IPS-NIHi7 (cell line): ENCODE measurements around the gene TNFRSF13B.
"Not testable (repeated sequence)": the region's sequence is repeated elsewhere in the genome, so short reads cannot be mapped to it uniquely, and the experiment has no call there.

Experiments used
- DNase-seq: peaks from one replicate; pipeline ENCODE4 v3.0.0; 2012; ENCODE audit warnings: mixed read lengths; ENCODE audit errors: extremely low spot score

TNFRSF13B gene

DNA sequence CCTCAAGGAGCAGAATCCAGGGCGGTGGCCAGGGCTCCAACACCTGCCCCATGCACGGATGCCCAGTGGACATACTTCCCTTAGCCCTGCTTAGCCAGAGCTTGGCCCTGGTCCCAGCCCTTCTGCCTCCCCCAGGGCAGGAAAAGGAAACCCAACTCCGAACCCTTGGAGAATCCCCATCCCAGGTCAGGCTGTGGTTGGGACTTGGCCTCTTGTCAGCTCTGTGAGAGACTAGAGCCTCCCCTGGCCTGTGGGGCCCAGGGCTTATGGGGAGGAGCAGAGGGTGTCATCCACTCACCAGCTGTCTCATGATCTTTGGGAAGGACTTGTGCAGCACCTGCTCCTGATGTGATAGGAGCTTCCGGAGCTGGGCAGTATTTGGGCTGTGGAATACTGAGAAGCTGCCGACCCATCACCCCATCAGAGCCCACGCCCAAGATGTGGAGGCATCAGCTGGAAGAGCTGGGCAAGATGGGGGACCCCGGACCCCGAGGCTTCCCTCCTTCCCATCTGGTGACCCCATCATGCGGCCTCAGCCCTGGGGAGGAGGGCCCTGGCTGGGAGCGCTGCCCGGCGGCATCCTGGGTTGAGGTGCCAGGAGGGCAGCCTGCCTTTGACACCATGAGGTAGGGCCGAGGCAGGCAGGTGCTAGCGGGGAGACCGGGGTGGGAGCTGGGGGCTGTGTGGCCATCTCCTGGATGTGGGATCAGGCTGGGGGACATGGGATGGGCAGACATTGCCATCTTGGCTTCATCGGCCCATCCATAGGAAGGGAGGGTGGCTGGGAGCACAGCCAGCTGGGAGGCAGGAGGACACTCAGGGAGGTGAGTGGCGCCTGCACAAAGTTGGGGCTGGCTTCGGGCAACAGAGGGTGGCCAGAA, 45.1 kb downstream of the TNFRSF13B start:
- no peak for DNase-seq

DNA sequence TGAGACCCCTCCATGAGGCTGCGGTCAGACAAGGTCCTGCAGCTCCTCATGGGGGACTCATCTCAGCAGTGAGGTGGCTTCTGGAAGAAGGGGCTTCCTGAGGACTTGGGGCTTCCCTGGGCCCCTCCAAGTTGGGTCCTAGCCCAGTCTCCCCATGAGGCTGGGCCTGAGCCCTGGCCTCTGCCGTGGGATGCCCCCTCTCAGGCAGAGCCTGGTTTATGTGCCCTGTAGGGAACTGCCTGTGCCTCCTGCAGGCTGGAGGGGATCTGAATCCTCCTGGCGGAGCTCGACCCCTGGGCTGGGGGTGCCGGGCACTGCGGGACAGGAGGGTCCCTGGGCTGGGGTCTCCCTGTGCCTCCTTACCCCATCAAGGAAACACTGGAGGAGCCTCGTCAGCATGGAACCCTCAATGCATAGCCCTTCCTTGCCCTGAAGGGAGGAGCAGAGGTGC, 45.8 kb downstream of the TNFRSF13B start:
- DNase-seq = no peak

DNA sequence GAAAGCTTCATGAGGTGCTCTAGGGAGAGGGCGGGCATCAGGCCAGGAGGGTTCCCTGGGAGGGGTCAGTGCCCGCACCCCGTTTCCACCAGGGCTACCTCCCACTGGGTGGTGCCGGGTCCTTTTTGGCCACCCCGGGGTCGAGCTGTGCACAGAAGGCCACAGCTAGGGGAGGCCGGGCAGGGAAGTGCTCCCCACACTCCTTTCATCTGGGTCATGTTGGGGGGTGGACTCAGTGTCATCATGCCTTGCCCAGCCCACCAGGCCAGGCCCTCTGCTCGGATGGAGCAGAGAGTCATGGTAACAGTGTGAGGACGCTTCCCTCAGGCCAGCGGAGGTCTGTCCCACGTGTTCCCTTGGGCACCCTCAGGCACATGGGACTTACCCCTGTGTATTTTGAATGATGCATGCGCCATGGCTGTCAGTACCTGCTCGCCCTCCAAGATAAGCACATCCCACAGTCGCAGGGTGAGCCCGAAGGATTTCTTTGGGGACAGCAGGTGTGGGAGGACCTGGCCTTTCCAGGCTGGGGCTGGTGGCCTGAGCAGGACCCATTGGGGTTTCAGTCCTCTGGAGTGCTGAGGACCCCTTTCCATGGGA, 46.4 kb downstream of the TNFRSF13B start:
- no peak for DNase-seq

DNA sequence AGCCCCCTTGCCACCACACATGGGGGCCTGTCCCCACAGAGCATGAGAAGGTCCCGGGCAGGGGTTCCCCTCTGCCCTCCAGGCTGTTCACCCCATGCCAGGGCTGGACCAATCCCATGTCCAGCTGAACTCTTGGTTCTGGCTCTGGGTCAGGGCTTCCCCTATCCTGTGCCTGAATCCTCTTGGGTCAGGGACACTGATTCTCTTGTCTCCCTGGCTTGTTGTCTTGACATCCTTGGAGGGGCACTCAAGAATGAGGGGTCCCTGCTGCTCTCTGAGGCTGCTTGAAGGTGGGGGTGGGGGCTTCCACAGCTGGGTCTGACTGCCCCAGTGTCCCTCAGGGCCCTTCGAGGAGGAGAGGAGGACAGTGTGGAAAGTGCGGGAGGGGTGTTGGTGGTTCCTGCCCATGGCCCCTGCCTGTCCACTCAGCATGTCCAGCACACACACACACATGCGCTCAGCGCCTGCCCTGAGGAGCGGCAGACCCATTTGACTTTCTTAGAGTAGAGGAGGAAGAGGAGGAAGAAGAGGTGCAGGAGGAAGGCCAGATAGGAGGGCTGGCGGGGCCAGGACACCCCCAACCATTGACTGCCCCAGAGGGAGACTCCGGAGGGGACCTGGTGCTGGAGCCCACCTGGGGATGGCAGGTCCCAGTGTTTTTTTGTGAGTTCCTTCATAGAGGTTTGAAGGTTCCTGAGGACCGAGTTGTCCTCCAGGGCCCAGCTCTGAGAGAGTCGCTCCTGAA, 47.0 kb downstream of the TNFRSF13B start:
- DNase-seq = no peak

DNA sequence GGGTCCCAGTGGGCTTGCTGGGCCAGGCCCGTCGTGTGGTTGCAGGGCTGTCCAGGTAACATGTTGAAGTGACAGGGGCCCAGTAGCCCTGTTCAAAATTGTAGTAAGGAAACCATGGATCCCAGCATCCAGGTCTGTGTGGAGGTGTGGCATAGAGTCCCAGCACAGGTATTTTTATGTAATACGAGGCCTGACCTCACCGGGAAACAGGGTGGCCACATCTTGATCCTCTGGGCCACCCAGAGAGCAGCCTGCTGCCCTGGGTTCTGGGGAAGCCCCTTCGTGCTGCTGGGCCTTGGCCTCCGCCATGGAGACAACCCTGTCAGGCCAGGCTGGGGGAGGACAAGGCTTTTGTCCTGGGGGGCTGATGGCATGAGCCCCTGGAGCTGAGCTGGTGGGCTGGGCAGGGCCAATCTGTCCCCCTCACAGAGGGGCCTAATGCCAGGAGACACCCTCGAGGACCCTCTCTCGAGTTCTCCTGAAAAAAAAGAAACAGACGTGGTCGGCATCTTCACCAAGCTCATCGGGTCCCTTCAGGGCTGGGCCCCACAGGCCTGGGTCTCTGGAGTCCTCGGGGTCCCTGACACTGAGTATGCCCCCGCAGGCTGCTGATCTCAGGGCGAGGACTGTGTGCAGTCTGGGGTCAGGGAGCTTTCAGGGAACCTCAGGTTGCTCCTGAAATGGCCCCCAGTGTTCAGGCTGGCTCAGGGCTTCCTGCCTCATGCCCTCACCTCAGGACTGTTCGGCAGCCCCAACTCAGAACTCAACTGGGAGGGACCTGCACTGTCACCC, 47.8 kb downstream of the TNFRSF13B start:
- DNase-seq = no peak

DNA sequence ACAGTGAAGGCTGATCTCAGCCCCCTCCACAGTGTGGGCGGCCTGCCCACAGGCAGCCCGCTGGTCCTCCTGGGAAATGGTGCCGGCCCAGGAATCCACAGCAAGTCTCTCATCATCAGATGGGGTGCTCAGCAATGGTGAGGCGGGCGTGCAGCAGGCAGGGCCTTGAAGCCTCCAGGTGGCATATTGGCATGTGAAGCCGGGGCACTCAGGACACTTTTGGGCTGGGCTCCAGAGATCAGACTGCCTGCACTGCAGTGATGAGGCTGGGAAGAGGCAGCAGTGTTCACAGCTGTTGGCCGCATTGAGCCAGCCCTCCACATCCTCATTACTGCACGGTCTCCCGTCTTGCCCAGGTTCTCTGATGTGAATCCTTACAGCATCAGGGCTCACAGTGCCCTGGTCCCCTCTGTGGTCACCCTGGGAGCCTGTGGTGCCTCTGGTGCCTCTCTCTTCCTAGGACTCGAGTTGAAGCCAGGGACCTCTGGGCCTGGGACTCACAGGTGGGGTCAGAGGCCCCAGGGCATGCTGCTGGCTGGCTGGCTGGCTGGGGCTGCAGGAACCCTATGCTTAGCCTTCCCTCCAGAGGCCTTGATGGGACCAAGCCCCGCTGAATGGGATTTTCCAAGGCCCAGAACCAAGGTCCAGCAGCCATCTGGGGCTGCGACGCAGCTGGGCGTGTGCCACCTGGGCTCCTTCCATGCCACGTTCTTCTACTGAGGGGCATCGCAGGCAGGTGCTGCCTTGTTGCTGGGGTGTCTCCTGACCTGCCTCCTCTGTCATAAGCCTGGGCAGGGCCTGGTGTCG, 48.6 kb downstream of the TNFRSF13B start:
- no peak for DNase-seq

DNA sequence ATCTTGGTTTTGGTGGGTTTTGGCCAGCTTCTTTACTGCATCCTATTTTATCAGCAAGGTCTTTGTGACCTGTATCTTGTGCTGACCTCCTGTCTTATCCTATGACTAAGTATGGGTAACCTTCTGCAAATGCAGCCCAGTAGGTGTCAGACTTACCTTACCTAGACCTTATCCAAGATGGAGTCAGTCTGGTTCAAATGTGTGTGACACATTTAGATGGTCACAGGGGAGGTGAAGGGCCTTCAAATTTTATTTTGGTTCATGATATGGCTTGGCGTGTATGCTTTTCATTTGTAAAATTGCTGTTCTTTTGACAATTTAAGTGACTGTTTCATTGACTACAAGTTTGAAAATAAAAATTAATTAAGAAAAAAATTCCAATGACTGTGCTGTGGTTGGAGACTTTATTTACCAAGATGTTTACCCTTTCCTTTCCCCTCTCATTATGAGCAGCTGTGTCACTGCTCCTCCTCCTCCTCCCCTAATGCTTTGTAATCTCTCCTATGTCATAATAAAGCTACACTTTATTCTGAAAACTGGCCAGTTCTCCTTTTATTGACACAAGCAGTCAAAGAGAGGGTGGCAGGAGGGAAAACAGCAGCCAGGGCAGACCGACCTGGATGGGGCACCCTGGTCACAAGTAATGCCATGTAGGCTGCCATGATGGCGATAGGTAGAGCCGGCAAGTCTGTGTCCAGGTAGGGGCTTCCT, 49.4 kb downstream of the TNFRSF13B start:
- DNase-seq = no peak

DNA sequence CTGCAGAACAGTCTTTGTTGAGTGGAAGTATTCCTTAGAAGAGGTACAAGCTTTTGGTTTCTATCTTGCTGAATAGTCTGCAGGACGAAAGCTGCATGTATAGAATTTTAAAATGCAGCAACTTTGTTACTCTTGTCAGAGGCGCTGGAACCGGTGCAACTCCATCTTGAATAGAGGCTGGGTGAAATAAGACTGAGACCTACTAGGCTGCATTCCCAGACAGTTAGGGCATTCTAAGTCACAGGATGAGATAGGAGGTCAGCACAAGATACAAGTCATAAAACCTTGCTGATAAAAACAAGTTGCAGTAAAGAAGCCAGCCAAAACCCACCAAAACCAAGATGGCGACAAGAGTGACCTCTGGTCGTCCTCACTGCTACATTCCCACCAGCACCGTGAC, 50.5 kb downstream of the TNFRSF13B start:
- not testable (repeated sequence) for DNase-seq

DNA sequence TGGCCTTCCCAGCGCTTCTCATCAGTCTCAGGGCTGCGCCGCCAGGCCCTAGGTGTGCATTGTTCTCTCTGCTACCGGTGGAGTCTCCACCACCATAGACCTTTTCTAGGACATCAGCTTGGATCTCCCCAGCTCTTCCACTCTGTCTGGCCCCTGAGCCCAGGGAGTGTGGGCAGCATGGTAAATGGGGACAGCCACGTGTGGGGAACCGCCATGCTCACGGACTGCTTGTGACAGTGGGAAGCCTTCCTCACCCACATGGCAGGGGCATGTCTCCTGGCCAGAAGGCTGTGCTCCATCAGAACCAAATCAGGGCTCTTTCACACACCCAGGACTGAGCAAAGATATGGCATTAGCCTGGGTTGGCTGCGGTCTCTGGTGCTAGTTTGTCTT, 51.3 kb downstream of the TNFRSF13B start:
- no peak for DNase-seq

DNA sequence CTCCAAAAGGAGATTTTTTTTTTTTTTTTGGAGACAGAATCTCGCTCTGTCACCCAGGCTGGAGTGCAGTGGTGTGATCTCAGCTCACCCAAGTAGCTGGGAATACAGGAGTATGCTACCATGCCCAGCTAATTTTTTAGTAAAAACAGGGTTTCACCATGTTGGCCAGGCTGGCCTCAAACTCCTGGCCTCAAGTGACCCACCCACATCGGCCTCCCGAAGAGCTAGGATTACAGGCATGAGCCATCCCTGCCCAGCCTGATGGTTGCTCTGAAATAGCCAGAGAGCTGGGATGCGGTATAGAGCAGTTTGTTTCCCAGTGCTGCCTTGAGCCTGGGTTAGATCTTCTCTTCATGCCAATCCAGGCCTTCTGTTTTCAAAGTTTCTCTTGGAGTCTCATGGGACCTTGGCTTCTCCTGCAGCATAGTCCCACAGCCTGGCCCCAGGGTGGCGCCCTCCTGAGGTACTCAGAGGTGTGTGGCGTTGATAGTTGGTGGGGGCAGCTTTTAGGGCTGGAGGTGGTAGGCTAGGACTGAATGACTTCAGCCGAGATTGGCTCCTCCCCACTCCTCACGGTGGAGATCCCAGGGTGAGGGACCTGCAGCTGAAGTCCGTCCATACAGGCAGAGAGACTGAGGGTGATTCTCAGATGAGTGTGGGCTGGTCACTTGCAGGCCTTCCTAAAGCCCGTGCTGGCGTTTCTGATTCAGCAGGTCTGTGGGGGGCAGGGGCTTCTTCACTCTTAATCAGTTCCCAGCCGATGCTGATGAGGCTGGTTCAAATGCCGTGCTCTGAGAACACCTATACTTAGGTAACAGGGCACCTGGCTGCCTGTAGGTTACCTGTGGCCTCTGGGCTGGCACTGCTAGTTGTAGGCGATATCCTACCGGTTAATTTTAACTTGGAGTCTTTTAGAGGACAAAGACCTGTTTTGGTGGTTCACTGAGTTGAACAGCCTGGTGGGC, 52.0 kb downstream of the TNFRSF13B start:
- peak; percentile 84 for DNase-seq

DNA sequence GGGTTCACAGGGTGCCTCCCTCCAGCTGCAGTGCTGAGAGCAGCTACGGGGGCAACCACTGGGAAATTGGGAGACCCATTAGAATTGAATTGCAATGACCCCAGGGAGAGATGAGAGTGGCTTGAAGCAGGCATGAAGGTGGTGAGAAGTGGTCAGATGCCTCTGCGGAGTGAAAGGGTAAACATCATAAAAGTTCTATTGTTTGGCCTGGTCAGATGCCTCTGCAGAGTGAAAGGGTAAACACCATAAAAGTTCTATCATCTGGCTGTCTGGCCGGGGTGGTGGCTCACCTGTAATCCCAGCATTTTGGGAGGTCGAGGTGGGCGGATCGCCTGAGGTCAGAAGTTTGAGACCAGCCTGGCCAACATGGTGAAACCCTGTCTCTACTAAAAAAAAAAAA, 53.5 kb downstream of the TNFRSF13B start:
- no peak for DNase-seq

DNA sequence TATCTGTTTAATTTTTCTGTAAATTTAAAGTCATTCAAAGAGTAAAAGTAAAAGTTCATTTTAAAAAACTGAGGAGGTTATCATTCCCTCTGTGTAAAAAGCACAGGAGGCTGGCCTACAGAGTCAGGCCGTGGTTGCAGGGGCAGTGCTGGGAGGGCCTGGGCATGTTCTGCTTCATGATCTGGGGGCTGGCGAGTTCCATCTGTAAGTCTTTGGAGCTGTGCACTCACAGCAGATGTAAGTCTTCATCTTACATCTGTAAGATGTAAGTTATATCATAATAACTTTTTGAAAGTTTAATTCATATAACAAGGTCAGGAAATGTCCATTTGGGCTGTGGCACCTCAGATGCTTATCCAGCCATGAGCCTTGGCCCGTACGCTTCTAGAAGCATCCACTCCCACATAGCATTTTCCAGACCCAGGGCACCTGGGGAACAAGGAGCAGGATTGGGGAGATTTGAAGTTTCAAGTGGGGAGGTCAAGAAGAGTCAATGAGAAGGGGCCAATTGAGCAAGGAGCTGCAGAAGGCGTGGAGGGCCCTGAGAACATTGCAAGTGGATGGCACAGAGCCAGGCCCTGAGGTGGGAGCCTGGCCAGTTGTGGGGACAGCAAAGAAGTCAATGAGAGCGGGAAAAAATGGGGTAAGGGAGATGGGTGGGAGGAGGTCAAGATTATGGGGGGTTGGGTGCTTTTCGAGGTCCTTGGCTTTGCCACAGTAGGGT, 54.1 kb downstream of the TNFRSF13B start:
- no peak for DNase-seq

DNA sequence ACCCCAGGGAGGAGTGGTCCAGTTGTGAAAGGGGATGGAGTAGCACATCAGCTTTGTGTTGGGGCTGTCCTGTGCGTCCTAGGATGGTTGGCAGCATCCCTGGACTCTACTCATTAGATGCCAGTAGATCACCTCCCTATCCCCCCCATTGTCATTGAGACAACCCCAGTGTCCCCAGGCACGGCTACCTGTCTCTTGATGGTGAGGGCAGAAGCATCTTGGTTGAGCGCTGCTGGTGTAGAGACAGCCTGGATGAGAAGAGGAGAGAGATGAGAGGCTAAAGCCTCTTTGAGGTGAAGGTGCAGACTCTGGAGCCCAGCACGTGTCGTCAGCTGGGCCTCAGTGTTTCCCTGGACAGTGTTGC, 55.4 kb downstream of the TNFRSF13B start:
- no peak for DNase-seq

DNA sequence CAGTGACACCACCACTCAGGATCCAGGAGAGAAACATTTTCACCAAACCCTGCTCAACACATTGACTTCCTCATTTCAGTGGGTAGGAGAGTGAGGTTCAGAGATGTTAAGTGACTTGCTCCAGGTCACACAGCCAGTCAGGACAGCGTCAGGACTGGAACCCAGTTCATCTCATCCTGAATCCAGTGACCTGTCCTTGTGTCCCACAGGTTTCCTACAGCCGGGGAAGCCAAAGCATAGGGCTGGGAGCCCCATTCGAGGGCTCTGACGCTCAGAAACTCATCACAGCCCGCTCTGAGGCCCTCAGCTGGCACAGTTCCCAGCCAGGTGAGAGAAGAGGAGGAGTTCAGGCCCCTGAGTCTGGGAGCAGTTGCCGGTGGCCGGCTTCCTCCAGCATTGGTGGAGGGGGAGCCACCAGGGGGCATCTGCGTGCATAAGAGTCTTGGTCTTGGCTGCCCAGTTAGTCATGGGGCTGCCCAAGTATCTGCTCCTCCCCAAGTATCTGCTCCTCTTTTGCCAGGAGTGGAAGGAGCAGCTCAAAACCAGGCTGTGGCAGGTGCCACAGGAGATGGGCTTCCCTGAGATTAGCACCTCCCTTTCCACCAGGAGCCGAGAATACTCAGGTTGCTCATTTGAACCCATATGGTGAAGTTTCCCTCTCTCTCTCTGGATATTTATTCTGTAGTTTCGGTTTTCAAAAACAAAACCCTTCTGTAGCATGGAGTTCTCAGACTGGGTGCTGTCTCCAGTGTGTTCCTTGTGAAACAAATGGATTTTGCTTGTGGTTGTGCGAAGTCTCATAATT, 56.0 kb downstream of the TNFRSF13B start:
- DNase-seq = peak; percentile 91

DNA sequence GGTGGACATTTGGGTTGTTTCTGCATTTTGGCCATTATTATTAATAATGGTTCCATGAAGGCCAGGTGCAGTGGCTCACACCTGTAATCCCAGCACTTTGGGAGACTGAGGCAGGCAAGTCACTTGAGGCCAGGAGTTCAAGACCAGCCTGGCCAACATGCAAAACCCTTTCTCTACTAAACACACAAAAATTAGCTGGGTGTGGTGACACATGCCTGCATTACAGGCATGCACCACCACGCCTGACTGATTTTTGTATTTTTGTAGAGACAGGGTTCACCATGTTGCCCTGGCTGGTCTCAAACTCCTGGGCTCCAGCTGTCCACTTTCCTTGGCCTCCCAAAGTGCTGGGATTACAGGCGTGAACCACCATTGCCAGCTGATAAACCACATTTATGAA, 58.5 kb downstream of the TNFRSF13B start:
- DNase-seq = no peak

DNA sequence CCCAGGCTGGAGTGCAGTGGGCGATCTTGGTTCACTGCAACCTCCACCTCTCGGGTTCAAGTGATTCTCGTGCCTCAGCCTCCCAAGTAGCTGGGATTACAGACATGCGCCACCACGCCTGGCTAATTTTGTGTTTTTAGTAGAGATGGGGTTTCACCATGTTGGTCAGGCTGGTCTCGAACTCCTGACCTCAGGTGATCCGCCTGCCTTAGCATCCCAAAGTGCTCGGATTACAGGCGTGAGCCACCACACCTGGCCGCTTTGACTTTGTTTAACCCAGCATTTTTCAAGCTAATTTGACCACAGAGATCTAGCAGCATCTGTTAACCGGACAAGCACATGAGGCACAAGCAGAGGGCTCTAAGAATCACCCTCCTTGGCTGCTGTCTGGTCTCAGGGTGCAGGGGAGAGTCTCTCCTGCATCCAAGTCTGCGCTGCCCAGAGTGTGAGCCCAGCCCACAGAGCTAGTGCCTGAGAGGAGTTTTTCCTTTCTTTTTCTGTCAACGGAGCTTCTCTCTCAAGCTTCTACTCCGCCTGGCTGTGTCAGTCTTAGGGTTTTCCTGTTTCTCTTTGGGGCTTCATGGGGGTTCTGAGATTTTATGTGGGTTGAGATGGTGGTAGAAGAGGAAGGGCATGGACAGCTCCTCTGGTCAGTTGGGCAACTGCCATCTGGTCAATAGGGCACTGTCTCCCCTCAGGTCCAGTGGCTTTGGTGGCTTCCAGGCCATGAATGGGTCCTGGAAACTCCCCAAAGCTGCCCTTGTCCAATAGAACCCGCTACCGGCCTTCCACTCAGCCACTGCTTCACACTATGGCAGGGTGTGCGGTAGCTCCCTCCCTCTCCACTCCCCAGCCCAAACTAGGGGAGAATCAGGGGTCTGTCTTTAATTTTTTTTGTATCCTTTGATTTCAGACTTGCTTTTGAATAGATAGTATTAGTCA, 59.6 kb downstream of the TNFRSF13B start:
- DNase-seq = no peak
